Liver (tissue), 9 donors: ENCODE data around the gene WNK2. TPM values are rescaled to one million over a fixed set of nuclear protein-coding genes. Genes with fewer than 3 reads are reported as not detected.

ENCODE experiments used
- DNase-seq: peaks from one replicate; pipeline ENCODE4 v3.0.0-alpha.2; 2017; ENCODE audit warnings: low spot score
- H3K27ac ChIP-seq, 2 donors: one replicate each; pipeline ENCODE4 v1.7.0; 2013; ENCODE audit warnings: inconsistent platforms in 2 of 2, low read length in 2 of 2, control low read depth in 1 of 2, low read depth in 1 of 2, mild to moderate bottlenecking in 1 of 2
- H3K27me3 ChIP-seq, 4 donors: one replicate each; pipeline versions ENCODE4 v1.6.1 to v1.7.0; 2013; ENCODE audit warnings: low read length in 3 of 4, inconsistent platforms in 1 of 4, mild to moderate bottlenecking in 1 of 4, moderate library complexity in 1 of 4; ENCODE audit not compliant: control insufficient read depth in 4 of 4, insufficient read depth in 4 of 4
- H3K36me3 ChIP-seq, 4 donors: one replicate each; pipeline versions ENCODE4 v1.6.1 to v1.7.0; 2013; ENCODE audit warnings: low read length in 3 of 4, mild to moderate bottlenecking in 3 of 4, low read depth in 1 of 4, moderate library complexity in 1 of 4; ENCODE audit not compliant: control insufficient read depth in 4 of 4, insufficient read depth in 3 of 4
- H3K4me1 ChIP-seq, 4 donors: one replicate each; pipeline versions ENCODE4 v1.6.1 to v1.7.0; 2013; ENCODE audit warnings: low read length in 3 of 4, mild to moderate bottlenecking in 3 of 4, moderate library complexity in 1 of 4; ENCODE audit not compliant: control insufficient read depth in 4 of 4, insufficient read depth in 4 of 4
- H3K4me3 ChIP-seq, 3 donors: one replicate each; pipeline versions ENCODE4 v1.6.1 to v1.7.0; 2013; ENCODE audit warnings: low read length in 3 of 3, control low read depth in 1 of 3, low read depth in 1 of 3, mild to moderate bottlenecking in 1 of 3
- H3K9ac ChIP-seq, 2 donors: one replicate each; pipeline ENCODE4 v1.7.0; 2013; ENCODE audit warnings: low read length in 2 of 2, mild to moderate bottlenecking in 2 of 2, moderate library complexity in 2 of 2, control low read depth in 1 of 2, low read depth in 1 of 2
- H3K9me3 ChIP-seq, 4 donors: one replicate each; pipeline versions ENCODE4 v1.6.1 to v1.7.0; 2013; ENCODE audit warnings: low read length in 3 of 4; ENCODE audit not compliant: control insufficient read depth in 4 of 4
- EGR1 ChIP-seq, 2 donors: IDR thresholded peaks; 2 replicates each; pipeline ENCODE4 v1.6.1; 2016 to 2018; ENCODE audit warnings: antibody characterized with exemption in 2 of 2, low read depth in 2 of 2
- FOXA1 ChIP-seq: IDR thresholded peaks from 2 replicates; pipeline ENCODE4 v1.6.1; 2016; ENCODE audit warnings: antibody characterized with exemption
- FOXA2 ChIP-seq: IDR thresholded peaks from 2 replicates; pipeline ENCODE4 v1.6.1; 2016; ENCODE audit warnings: antibody characterized with exemption
- GABPA ChIP-seq, 2 donors: IDR thresholded peaks in 1 of 2; conservative IDR thresholded peaks in 1 of 2; 2 replicates each; pipeline ENCODE4 v1.6.1; 2016; ENCODE audit warnings: antibody characterized with exemption in 2 of 2, mild to moderate bottlenecking in 1 of 2, moderate library complexity in 1 of 2
- HNF4A ChIP-seq, 2 donors: conservative IDR thresholded peaks; 2 replicates each; pipeline ENCODE4 v1.6.1; 2016; ENCODE audit warnings: antibody characterized with exemption in 2 of 2, mild to moderate bottlenecking in 2 of 2
- HNF4G ChIP-seq: IDR thresholded peaks from 2 replicates; pipeline ENCODE4 v1.6.1; 2016; ENCODE audit warnings: antibody characterized with exemption
- JUND ChIP-seq, 2 donors: IDR thresholded peaks; 2 replicates each; pipeline ENCODE4 v1.6.1; 2016; ENCODE audit warnings: antibody characterized with exemption in 2 of 2
- MAX ChIP-seq: IDR thresholded peaks from 2 replicates; pipeline ENCODE4 v1.6.1; 2016; ENCODE audit warnings: antibody characterized with exemption
- NR2F2 ChIP-seq: IDR thresholded peaks from 2 replicates; pipeline ENCODE4 v1.6.1; 2016; ENCODE audit warnings: antibody characterized with exemption
- RAD21 ChIP-seq, 2 donors: IDR thresholded peaks; 2 replicates each; pipeline ENCODE4 v1.6.1; 2016; ENCODE audit warnings: antibody characterized with exemption in 2 of 2, mild to moderate bottlenecking in 2 of 2
- RXRA ChIP-seq, 2 donors: IDR thresholded peaks; 2 replicates each; pipeline ENCODE4 v1.6.1; 2017 to 2018; ENCODE audit warnings: antibody characterized with exemption in 2 of 2, mild to moderate bottlenecking in 1 of 2
- SP1 ChIP-seq: IDR thresholded peaks from 2 replicates; pipeline ENCODE4 v1.6.1; 2018; ENCODE audit warnings: antibody characterized with exemption, mild to moderate bottlenecking
- TAF1 ChIP-seq: conservative IDR thresholded peaks from 2 replicates; pipeline ENCODE4 v1.6.1; 2016; ENCODE audit warnings: antibody characterized with exemption, mild to moderate bottlenecking
- YY1 ChIP-seq: IDR thresholded peaks from 2 replicates; pipeline ENCODE4 v1.6.1; 2016; ENCODE audit warnings: antibody characterized with exemption, mild to moderate bottlenecking
- ZBTB33 ChIP-seq: IDR thresholded peaks from 2 replicates; pipeline ENCODE4 v1.6.1; 2016; ENCODE audit warnings: antibody characterized with exemption
- WGBS: extraction: QIAGEN DNeasy Blood & Tissue Kit; methylation state at CpG from one replicate; pipeline ENCODE4 v1.1.7; 2013; 5-methylcytosine and 5-hydroxymethylcytosine counted together
- polyA plus RNA-seq, 2 donors: library from polyadenylated mRNA; stranded (reverse) in 1 of 2; unstranded in 1 of 2; fragments of 200-250 nt in 1 of 2; fragments of >200 nt in 1 of 2; fragmentation: Nextera tagmentation in 1 of 2; extraction: Ambion mirVana in 1 of 2; gene quantifications; one replicate each; pipeline versions ENCODE4 v1.2.1 to v1.2.3, GENCODE V29; 2013 to 2015
- total RNA-seq, 2 donors: library from RNA; depleted of rRNA; stranded (reverse); fragments of >200 nt; gene quantifications; one replicate each; pipeline ENCODE4 v1.2.3, GENCODE V29; 2014
- TF ChIP-seq, protein P1 (sequence below): IDR thresholded peaks from 2 replicates; pipeline ENCODE4 v1.6.1; 2016; ENCODE audit warnings: antibody characterized with exemption
- TF ChIP-seq, protein P2 (sequence below): IDR thresholded peaks from 2 replicates; pipeline ENCODE4 v1.6.1; 2016; ENCODE audit warnings: antibody characterized with exemption, mild to moderate bottlenecking
- donor health status: healthy.
- donor health status: healthy.
- donor health status: healthy.
- donor health status: healthy.
- donor health status: healthy.

WNK2 gene
- total and polyA plus RNA-seq, 4 donors, result 0.65 to 4.4 (median 1.7) TPM

DNA sequence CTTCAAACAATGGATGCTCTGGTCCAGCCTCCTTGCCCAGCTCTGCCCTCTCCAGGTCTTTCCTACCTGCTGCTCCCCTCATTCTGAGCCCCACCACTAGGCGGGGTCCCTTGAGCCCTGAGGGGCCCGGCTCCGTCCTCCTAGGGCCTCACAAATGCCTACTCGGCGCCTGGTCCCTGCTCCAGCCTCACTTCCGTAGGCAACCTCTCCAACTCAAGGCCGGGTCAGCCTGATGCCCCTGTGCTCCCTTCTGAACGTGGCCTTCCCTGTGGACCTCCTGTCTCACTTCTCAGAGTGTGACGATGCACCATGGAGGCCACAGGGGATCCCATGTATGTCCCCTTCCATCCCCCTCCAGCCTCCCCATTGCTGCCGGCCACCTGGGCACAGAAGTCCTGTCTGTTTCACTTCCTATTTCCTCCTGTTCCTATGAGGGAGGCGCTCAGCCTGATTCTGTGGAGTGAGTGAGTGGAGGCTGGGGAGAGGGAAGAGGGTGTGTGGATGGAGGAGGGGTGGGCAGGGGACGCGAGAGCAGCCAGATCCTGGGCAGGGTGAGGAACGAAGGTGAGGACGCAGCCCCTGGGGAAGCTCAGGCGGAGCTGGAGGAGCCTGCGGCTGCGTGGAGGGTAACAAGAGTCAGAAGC lies 140.4 kb downstream of the WNK2 start (continued):
- TF ChIP-seq MAX (no peak), GABPA (IDR thresholded peaks at IDR 0.05 in 1 of 2, conservative IDR thresholded peaks at IDR 0.05 in 1 of 2) (no peak), RXRA (IDR thresholded peaks at IDR 0.05) (no peak), HNF4A (conservative IDR thresholded peaks at IDR 0.05) (no peak)
- TF ChIP-seq, protein P1, sequence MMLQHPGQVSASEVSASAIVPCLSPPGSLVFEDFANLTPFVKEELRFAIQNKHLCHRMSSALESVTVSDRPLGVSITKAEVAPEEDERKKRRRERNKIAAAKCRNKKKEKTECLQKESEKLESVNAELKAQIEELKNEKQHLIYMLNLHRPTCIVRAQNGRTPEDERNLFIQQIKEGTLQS, result no peak

GRCh38 chr9:93325307-93326035 lies 141.5 kb downstream of the WNK2 start:
- Histone ChIP-seq H3K4me3 (no peak overlapping the region), H3K36me3 (no peaks in the 10 kb centered on the region), H3K9me3 (no peaks in the 10 kb centered on the region), H3K27me3 (peaks cover 0 to 3% (median 0%) of the 10 kb centered on the region in 4 donors), H3K4me1 (no peaks in the 10 kb centered on the region), H3K9ac (no peak overlapping the region), H3K27ac (no peak overlapping the region)
- no peak for DNase-seq
- WGBS, result 90% methylated on average over 22 of the region's 22 CpGs
- TF ChIP-seq MAX (no peak), ZBTB33 (no peak), YY1 (no peak), HNF4G (no peak), SP1 (no peak)

GRCh38 chr9:93326056-93326455 lies 142.1 kb downstream of the WNK2 start:
- WGBS, result 73% methylated on average over 9 of the region's 9 CpGs
- H3K4me1 ChIP-seq, result no peaks in the 10 kb centered on the region

More at GRCh38 chr9:93326056-93326455, 142.1 kb downstream of the WNK2 start:
- TF ChIP-seq FOXA2, result no peak
- no peak for TF ChIP-seq HNF4A (conservative IDR thresholded peaks at IDR 0.05)
- TF ChIP-seq NR2F2, result no peak
- no peak for TF ChIP-seq GABPA (IDR thresholded peaks at IDR 0.05 in 1 of 2, conservative IDR thresholded peaks at IDR 0.05 in 1 of 2)
- TF ChIP-seq FOXA1, result no peak
- no peak for TF ChIP-seq RXRA (IDR thresholded peaks at IDR 0.05)
- TF ChIP-seq, protein P2, sequence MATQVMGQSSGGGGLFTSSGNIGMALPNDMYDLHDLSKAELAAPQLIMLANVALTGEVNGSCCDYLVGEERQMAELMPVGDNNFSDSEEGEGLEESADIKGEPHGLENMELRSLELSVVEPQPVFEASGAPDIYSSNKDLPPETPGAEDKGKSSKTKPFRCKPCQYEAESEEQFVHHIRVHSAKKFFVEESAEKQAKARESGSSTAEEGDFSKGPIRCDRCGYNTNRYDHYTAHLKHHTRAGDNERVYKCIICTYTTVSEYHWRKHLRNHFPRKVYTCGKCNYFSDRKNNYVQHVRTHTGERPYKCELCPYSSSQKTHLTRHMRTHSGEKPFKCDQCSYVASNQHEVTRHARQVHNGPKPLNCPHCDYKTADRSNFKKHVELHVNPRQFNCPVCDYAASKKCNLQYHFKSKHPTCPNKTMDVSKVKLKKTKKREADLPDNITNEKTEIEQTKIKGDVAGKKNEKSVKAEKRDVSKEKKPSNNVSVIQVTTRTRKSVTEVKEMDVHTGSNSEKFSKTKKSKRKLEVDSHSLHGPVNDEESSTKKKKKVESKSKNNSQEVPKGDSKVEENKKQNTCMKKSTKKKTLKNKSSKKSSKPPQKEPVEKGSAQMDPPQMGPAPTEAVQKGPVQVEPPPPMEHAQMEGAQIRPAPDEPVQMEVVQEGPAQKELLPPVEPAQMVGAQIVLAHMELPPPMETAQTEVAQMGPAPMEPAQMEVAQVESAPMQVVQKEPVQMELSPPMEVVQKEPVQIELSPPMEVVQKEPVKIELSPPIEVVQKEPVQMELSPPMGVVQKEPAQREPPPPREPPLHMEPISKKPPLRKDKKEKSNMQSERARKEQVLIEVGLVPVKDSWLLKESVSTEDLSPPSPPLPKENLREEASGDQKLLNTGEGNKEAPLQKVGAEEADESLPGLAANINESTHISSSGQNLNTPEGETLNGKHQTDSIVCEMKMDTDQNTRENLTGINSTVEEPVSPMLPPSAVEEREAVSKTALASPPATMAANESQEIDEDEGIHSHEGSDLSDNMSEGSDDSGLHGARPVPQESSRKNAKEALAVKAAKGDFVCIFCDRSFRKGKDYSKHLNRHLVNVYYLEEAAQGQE, result no peak
- no peak for TF ChIP-seq RAD21 (IDR thresholded peaks at IDR 0.05)
- TF ChIP-seq ZBTB33, result no peak
- TF ChIP-seq JUND (IDR thresholded peaks at IDR 0.05), result no peak
- TF ChIP-seq HNF4G, result no peak
- TF ChIP-seq SP1, result no peak
- TF ChIP-seq YY1, result no peak
- TF ChIP-seq EGR1 (IDR thresholded peaks at IDR 0.05; ENCODE audit: low read depth in 2 of 2), result no peak
- no peak for TF ChIP-seq TAF1
- DNase-seq, result no peak
- H3K27me3 ChIP-seq, result peaks cover 0 to 3% (median 0%) of the 10 kb centered on the region in 4 donors
- H3K9me3 ChIP-seq, result no peaks in the 10 kb centered on the region
- H3K27ac ChIP-seq, result no peak overlapping the region
- H3K9ac ChIP-seq, result no peak overlapping the region
- no peak overlapping the region for H3K4me3 ChIP-seq
- H3K36me3 ChIP-seq, result no peaks in the 10 kb centered on the region
